HG03521 (cell line): ENCODE data around the gene FGF11.
"Not testable (repeated sequence)": the region's sequence is repeated elsewhere in the genome, so short reads cannot be mapped to it uniquely, and the experiment has no call there.

Source experiments
- ATAC-seq: cut with Tn5 transposase; IDR thresholded peaks from one replicate; pipeline ENCODE4 v1.9.1; 2021; ENCODE audit warnings: mild to moderate bottlenecking, moderate library complexity; ENCODE audit not compliant: unreplicated experiment

Gene FGF11

GRCh38 chr17:7460850-7461660, 21.7 kb downstream of the FGF11 start:
- ATAC-seq, result no peak

- ATAC-seq, result no peak
Observed at GRCh38 chr17:7462474-7463371, 23.4 kb downstream of the FGF11 start.

GRCh38 chr17:7463372-7463846, 24.1 kb downstream of the FGF11 start:
- ATAC-seq, result no peak

GRCh38 chr17:7464081-7464480, 24.8 kb downstream of the FGF11 start:
- ATAC-seq, result no peak

- ATAC-seq, result no peak
Observed at GRCh38 chr17:7465597-7466275, 26.4 kb downstream of the FGF11 start.

- no peak for ATAC-seq
Observed at GRCh38 chr17:7466318-7466638, 27.0 kb downstream of the FGF11 start.

GRCh38 chr17:7466639-7467341, 27.5 kb downstream of the FGF11 start:
- ATAC-seq, result no peak

- ATAC-seq, result no peak
Observed at GRCh38 chr17:7467498-7467897, 28.2 kb downstream of the FGF11 start.

- no peak for ATAC-seq
Observed at GRCh38 chr17:7468290-7468689, 29.0 kb downstream of the FGF11 start.

- ATAC-seq, result no peak
Observed at GRCh38 chr17:7468804-7469389, 29.6 kb downstream of the FGF11 start.

- not testable (repeated sequence) for ATAC-seq
Observed at GRCh38 chr17:7469843-7470242, 30.5 kb downstream of the FGF11 start.

GRCh38 chr17:7470457-7470973, 31.2 kb downstream of the FGF11 start:
- ATAC-seq, result not testable (repeated sequence)

GRCh38 chr17:7471729-7472128, 32.4 kb downstream of the FGF11 start:
- no peak for ATAC-seq

GRCh38 chr17:7474767-7475166, 35.5 kb downstream of the FGF11 start:
- not testable (repeated sequence) for ATAC-seq

GRCh38 chr17:7475764-7476422, 36.6 kb downstream of the FGF11 start:
- ATAC-seq, result no peak

GRCh38 chr17:7476494-7476893, 37.2 kb downstream of the FGF11 start:
- no peak for ATAC-seq

- ATAC-seq, result no peak
Observed at GRCh38 chr17:7476951-7477350, 37.6 kb downstream of the FGF11 start.

GRCh38 chr17:7477392-7478275, 38.3 kb downstream of the FGF11 start:
- ATAC-seq, result no peak
